Endometrial microvascular endothelial cells (primary cell): ENCODE measurements around the gene CYP4F11. TPM values are rescaled to one million over a fixed set of nuclear protein-coding genes. Genes with fewer than 3 reads are reported as not detected.
"Not testable (repeated sequence)": the region's sequence is repeated elsewhere in the genome, so short reads cannot be mapped to it uniquely, and the experiment has no call there.

ENCODE experiments used
- in situ Hi-C: cut with HindIII; loops from 2 replicates; pipeline ENCODE4 v1.10.0; 2017; ENCODE audit warnings: low sequenced_read_pairs, low pct_unique_long_range_greater_than_20kb; ENCODE audit errors: inconsistent ontology term
- total RNA-seq: library from RNA; depleted of rRNA; stranded (reverse); fragments of >200 nt; gene quantifications from one replicate; pipeline ENCODE4 v1.2.3, GENCODE V29; 2015; ENCODE audit errors: inconsistent ontology term

CYP4F11 gene
- total RNA-seq, 1 donor from 2014 or later: not detected

GRCh38 chr19:15894359-15894758 lies 40.0 kb downstream of the CYP4F11 start:
- in situ Hi-C loops: loop anchor here (5.0 kb wide), 1 partner anchor 252 kb away; the partner anchor contains the start of gene CYP4F3

GRCh38 chr19:15893477-15893876 lies 40.9 kb downstream of the CYP4F11 start:
- in situ Hi-C loops: loop anchor here (5.0 kb wide), 1 partner anchor 251 kb away; the partner anchor contains the start of gene CYP4F3

- in situ Hi-C loops: loop anchor here (5.0 kb wide), 1 partner anchor 250 kb away; the partner anchor contains the start of gene CYP4F3
Observed at GRCh38 chr19:15892012-15892411, 42.3 kb downstream of the CYP4F11 start.

- in situ Hi-C loops: loop anchor here (5.0 kb wide), 1 partner anchor 249 kb away; the partner anchor contains the start of gene CYP4F3
Observed at GRCh38 chr19:15891434-15891833, 42.9 kb downstream of the CYP4F11 start.

- in situ Hi-C loops: not testable (repeated sequence)
Observed at GRCh38 chr19:15889339-15889738, 45.0 kb downstream of the CYP4F11 start.

- in situ Hi-C loops: no loop called here
Observed at GRCh38 chr19:15885919-15886318, 48.4 kb downstream of the CYP4F11 start.

- in situ Hi-C loops: no loop called here
Observed at GRCh38 chr19:15885167-15885566, 49.2 kb downstream of the CYP4F11 start.

- in situ Hi-C loops: not testable (repeated sequence)
Observed at GRCh38 chr19:15883329-15883728, 51.0 kb downstream of the CYP4F11 start.

- in situ Hi-C loops: no loop called here
Observed at GRCh38 chr19:15874821-15875474, 59.4 kb downstream of the CYP4F11 start.

- in situ Hi-C loops: not testable (repeated sequence)
Observed at GRCh38 chr19:15873771-15874170, 60.6 kb downstream of the CYP4F11 start.

- in situ Hi-C loops: no loop called here
Observed at GRCh38 chr19:15871570-15871969, 62.8 kb downstream of the CYP4F11 start.

GRCh38 chr19:15869873-15870272 lies 64.5 kb downstream of the CYP4F11 start:
- in situ Hi-C loops: no loop called here

GRCh38 chr19:15869109-15869555 lies 65.2 kb downstream of the CYP4F11 start:
- in situ Hi-C loops: no loop called here

GRCh38 chr19:15866636-15867035 lies 67.7 kb downstream of the CYP4F11 start:
- in situ Hi-C loops: no loop called here

- in situ Hi-C loops: no loop called here
Observed at GRCh38 chr19:15864824-15865223, 69.5 kb downstream of the CYP4F11 start.

- in situ Hi-C loops: no loop called here
Observed at GRCh38 chr19:15863272-15863671, 71.1 kb downstream of the CYP4F11 start.

GRCh38 chr19:15862444-15862843 lies 71.9 kb downstream of the CYP4F11 start:
- in situ Hi-C loops: no loop called here
